Fibroblast of mammary gland (primary cell): ENCODE measurements around the gene UBAP2.
A peak's percentile ranks its signal among the peaks of the same experiment; 100 is the strongest.

Experiments
- DNase-seq: peaks from one replicate; pipeline ENCODE4 v3.0.0-alpha.2; 2010; ENCODE audit warnings: low read depth
- H3K4me3 ChIP-seq: 2 replicates; pipeline ENCODE4 v1.5.1; 2011; ENCODE audit warnings: low read depth, mild to moderate bottlenecking, low read length, moderate library complexity; ENCODE audit not compliant: control insufficient read depth
- CTCF ChIP-seq: conservative IDR thresholded peaks from 2 replicates; pipeline ENCODE4 v1.5.1; 2011; ENCODE audit warnings: low read depth, low read length, inconsistent platforms; ENCODE audit not compliant: control insufficient read depth, insufficient read depth

UBAP2 gene

GRCh38 chr9:33894316-33894715 lies 154.4 kb downstream of the UBAP2 start:
- DNase-seq = no peak
- TF ChIP-seq CTCF = no peak
- no peak overlapping the region for H3K4me3 ChIP-seq

- no peak overlapping the region for H3K4me3 ChIP-seq
- TF ChIP-seq CTCF = no peak
- DNase-seq = no peak
Observed at GRCh38 chr9:33893861-33894260, 154.8 kb downstream of the UBAP2 start.

- no peak overlapping the region for H3K4me3 ChIP-seq
- no peak for DNase-seq
- TF ChIP-seq CTCF = no peak
Observed at GRCh38 chr9:33885948-33886347, 162.7 kb downstream of the UBAP2 start.

- peak; percentile 39 for DNase-seq
- no peak for TF ChIP-seq CTCF
- H3K4me3 ChIP-seq = no peak overlapping the region
Observed at GRCh38 chr9:33884856-33885701, 163.6 kb downstream of the UBAP2 start.

- no peak overlapping the region for H3K4me3 ChIP-seq
- peak; percentile 35 for DNase-seq
- TF ChIP-seq CTCF = no peak
Observed at GRCh38 chr9:33881635-33882034, 167.1 kb downstream of the UBAP2 start.

- no peak overlapping the region for H3K4me3 ChIP-seq
- no peak for TF ChIP-seq CTCF
- DNase-seq = no peak
Observed at GRCh38 chr9:33880211-33881089, 168.2 kb downstream of the UBAP2 start.
